Lower leg skin (tissue), 3 donors: ENCODE results near the gene NDUFS1.

Experiments used
- CTCF ChIP-seq, 3 donors: fragments of 450-650 bp; IDR thresholded peaks; one replicate each; pipeline ENCODE4 v1.5.1; 2016; ENCODE audit warnings: antibody characterized with exemption in 3 of 3, mild to moderate bottlenecking in 3 of 3, moderate library complexity in 2 of 3
- POLR2A ChIP-seq, 2 donors: fragments of 450-650 bp; IDR thresholded peaks; one replicate each; pipeline ENCODE4 v1.6.1; 2016 to 2017; ENCODE audit warnings: antibody characterized with exemption in 2 of 2, mild to moderate bottlenecking in 1 of 2, moderate library complexity in 1 of 2

- no peak for TF ChIP-seq CTCF (IDR thresholded peaks at IDR 0.05)
- TF ChIP-seq POLR2A (IDR thresholded peaks at IDR 0.05), result no peak
Observed at GRCh38 chr2:206150168-206150567, 9.1 kb downstream of the NDUFS1 start.
